ENCODE data around the gene ARCN1.

The ARCN1 gene

DNA sequence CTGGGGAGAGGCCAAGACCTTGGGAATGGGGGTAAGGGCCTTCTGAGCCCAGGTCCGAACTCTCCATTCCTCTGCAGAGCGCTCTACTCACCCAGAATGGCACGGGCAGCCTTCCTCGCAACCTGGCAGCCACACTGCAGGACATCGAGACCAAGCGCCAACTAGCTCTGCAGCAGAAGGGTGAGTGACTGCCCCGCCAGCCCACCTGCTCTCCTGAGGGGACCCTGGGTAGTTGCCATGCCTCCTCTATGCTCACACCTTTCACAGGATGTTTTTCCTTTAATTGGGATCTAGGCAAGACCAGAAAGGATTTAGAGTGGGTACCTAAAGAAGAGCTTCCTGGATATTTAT, 71.8 kb downstream of the ARCN1 start:
- H3K27me3 Mint-ChIP-seq, result no peaks in the 10 kb centered on the region
- H3K4me1 Mint-ChIP-seq (ENCODE audit: low read depth), result peaks cover 2% of the 10 kb centered on the region
- no peak overlapping the region for H3K4me3 Mint-ChIP-seq
- no peaks in the 10 kb centered on the region for H3K36me3 Mint-ChIP-seq
- H3K27ac Mint-ChIP-seq, result no peak overlapping the region
- no peaks in the 10 kb centered on the region for H3K9me3 Mint-ChIP-seq (ENCODE audit: low read depth)

DNA sequence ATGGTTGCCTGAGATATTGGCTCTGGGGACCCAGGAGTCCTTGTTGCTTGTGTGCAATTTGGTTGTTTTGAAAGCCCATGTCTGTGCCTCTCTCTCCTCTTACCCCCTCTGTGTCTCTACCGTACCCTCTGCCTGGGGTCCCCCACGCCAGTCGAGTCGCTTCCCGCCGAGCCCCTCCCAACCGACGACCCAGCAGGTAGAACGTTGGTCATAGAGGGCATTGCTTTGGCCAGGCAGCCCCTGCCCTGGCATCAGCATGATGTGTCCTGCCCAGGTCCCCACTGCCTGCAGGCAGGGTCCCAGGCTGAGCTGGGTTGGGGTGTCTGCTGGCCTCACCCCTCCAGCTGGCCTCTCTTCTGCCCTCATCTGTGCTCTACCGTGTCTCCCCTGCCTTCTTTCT, 72.3 kb downstream of the ARCN1 start:
- Mint-ChIP-seq H3K27ac (no peak overlapping the region), H3K4me1 (ENCODE audit: low read depth) (peaks cover 2% of the 10 kb centered on the region)

DNA sequence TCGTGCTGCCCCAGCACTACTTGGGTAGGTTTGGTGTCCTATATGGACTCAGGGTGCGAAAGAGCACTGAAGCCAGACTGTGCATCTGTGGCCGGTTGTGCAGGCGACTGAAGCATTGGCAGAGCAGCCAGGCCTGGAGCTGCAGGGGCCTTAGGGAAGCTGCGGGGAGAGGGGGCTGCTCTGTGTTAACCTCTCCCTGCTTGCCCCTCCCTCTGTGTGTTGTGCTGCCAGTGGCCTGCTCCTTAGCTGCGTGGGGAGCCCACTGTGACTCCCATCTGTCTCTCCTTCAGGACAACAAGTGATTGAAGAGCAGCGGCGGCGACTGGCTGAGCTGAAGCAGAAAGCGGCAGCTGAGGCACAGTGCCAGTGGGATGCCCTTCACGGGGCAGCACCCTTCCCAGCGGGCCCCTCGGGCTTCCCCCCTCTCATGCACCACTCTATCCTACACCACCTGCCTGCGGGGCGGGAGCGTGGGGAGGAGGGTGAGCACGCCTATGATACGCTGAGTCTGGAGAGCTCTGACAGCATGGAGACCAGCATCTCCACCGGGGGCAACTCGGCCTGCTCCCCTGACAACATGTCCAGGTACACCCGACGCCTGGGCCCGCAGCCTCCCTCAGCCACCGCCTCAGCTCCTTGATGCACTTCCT, 73.0 kb downstream of the ARCN1 start:
- no peaks in the 10 kb centered on the region for H3K27me3 Mint-ChIP-seq
- H3K4me3 Mint-ChIP-seq, result no peak overlapping the region
- H3K9me3 Mint-ChIP-seq (ENCODE audit: low read depth), result no peaks in the 10 kb centered on the region
- no peak overlapping the region for H3K27ac Mint-ChIP-seq
- no peaks in the 10 kb centered on the region for H3K36me3 Mint-ChIP-seq
- peaks cover 2% of the 10 kb centered on the region for H3K4me1 Mint-ChIP-seq (ENCODE audit: low read depth)

More for the DNA sequence above, 72.3 kb downstream of the ARCN1 start:
- H3K27me3 Mint-ChIP-seq, result no peaks in the 10 kb centered on the region
- no peaks in the 10 kb centered on the region for H3K36me3 Mint-ChIP-seq
- H3K4me3 Mint-ChIP-seq, result no peak overlapping the region
- H3K9me3 Mint-ChIP-seq (ENCODE audit: low read depth), result no peaks in the 10 kb centered on the region

- H3K4me1 Mint-ChIP-seq (ENCODE audit: low read depth), result peaks cover 2% of the 10 kb centered on the region
- H3K9me3 Mint-ChIP-seq (ENCODE audit: low read depth), result no peaks in the 10 kb centered on the region
- H3K27me3 Mint-ChIP-seq, result no peaks in the 10 kb centered on the region
Observed at GRCh38 chr11:118646393-118646792, 74.2 kb downstream of the ARCN1 start.

GRCh38 chr11:118648291-118648690, 76.1 kb downstream of the ARCN1 start:
- no peak overlapping the region for H3K27ac Mint-ChIP-seq

More at GRCh38 chr11:118646393-118646792, 74.2 kb downstream of the ARCN1 start:
- Mint-ChIP-seq H3K36me3 (peaks cover 2% of the 10 kb centered on the region), H3K27ac (no peak overlapping the region), H3K4me3 (no peak overlapping the region)

GRCh38 chr11:118649941-118650340, 77.7 kb downstream of the ARCN1 start:
- Mint-ChIP-seq H3K27ac (no peak overlapping the region), H3K4me1 (ENCODE audit: low read depth) (peaks cover 9% of the 10 kb centered on the region), H3K36me3 (peaks cover 2% of the 10 kb centered on the region), H3K4me3 (no peak overlapping the region), H3K9me3 (ENCODE audit: low read depth) (no peaks in the 10 kb centered on the region), H3K27me3 (no peaks in the 10 kb centered on the region)

More at GRCh38 chr11:118648291-118648690, 76.1 kb downstream of the ARCN1 start:
- Mint-ChIP-seq H3K4me1 (ENCODE audit: low read depth) (peaks cover 9% of the 10 kb centered on the region), H3K4me3 (no peak overlapping the region), H3K27me3 (no peaks in the 10 kb centered on the region), H3K36me3 (peaks cover 2% of the 10 kb centered on the region), H3K9me3 (ENCODE audit: low read depth) (no peaks in the 10 kb centered on the region)

DNA sequence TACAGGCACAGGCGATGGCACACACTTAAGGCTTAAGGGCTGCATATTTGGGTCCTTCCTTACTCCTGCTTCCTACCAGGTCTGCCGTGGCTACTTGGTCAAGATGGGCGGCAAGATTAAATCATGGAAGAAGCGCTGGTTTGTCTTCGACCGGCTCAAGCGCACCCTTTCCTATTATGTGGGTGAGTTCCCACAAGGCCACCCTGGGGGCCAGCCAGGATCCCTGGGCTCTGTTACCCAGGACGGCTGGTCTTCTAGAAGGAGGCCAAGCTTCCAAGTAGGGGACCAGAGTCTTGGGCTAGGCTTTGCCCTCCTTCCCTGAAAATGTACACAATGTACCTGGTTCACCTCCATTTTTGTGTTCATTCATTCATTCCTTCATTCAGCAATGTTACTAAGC, 78.2 kb downstream of the ARCN1 start:
- Mint-ChIP-seq H3K27ac (no peak overlapping the region), H3K4me1 (ENCODE audit: low read depth) (peaks cover 9% of the 10 kb centered on the region), H3K36me3 (peaks cover 2% of the 10 kb centered on the region), H3K4me3 (no peak overlapping the region), H3K27me3 (no peaks in the 10 kb centered on the region), H3K9me3 (ENCODE audit: low read depth) (no peaks in the 10 kb centered on the region)

DNA sequence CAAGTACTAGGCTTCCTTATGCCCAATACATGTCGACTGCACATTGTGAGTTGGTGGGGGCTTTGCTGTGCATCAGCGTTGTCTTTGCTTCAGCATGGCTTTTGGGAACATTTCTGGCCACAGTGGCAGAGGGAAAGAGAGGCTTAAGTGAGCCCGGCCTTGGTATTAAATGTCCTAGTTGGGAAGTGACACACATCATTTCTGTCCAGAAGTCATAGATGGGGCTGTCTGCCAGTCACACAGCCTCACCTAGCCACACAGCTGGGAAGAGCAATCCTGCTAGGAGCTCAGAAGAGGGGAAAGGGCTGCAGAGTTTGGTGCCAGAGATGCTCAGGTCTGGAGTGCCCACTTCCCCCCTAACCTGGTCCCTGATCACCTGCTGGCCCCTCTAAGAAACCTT, 79.6 kb downstream of the ARCN1 start:
- no peak overlapping the region for H3K4me3 Mint-ChIP-seq
- no peaks in the 10 kb centered on the region for H3K27me3 Mint-ChIP-seq
- no peaks in the 10 kb centered on the region for H3K9me3 Mint-ChIP-seq (ENCODE audit: low read depth)
- H3K36me3 Mint-ChIP-seq, result peaks cover 2% of the 10 kb centered on the region
- no peak overlapping the region for H3K27ac Mint-ChIP-seq
- H3K4me1 Mint-ChIP-seq (ENCODE audit: low read depth), result peaks cover 9% of the 10 kb centered on the region

Measured in activated naive CD8-positive, alpha-beta T cell (primary cell).